ENCODE results near the gene CALHM6. TPM values are rescaled to one million over a fixed set of nuclear protein-coding genes. Genes with fewer than 3 reads are reported as not detected.

CALHM6 gene
- total and polyA plus RNA-seq, 4 donors: 2.0 to 22.4 (median 6.2) TPM

- Histone ChIP-seq H3K4me1 (ENCODE audit: control insufficient read depth in 4 of 4, insufficient read depth in 4 of 4, low read length in 3 of 4) (no peaks in the 10 kb centered on the region), H3K27me3 (ENCODE audit: control insufficient read depth in 4 of 4, insufficient read depth in 4 of 4, low read length in 3 of 4) (no peaks in the 10 kb centered on the region), H3K36me3 (ENCODE audit: control insufficient read depth in 4 of 4, insufficient read depth in 3 of 4, low read depth in 1 of 4, low read length in 3 of 4) (no peaks in the 10 kb centered on the region), H3K27ac (ENCODE audit: low read depth in 1 of 2, low read length in 2 of 2) (no peak overlapping the region), H3K4me3 (ENCODE audit: low read depth in 1 of 3, low read length in 3 of 3) (no peak overlapping the region), H3K9ac (ENCODE audit: low read depth in 1 of 2, low read length in 2 of 2) (no peak overlapping the region), H3K9me3 (ENCODE audit: control insufficient read depth in 4 of 4, low read length in 3 of 4) (peaks cover 0 to 4% (median under 1%) of the 10 kb centered on the region in 4 donors)
- 85% methylated on average over 3 of the region's 3 CpGs for WGBS
- DNase-seq (ENCODE audit: low spot score): no peak
- TF ChIP-seq TAF1 (conservative IDR thresholded peaks at IDR 0.05) (no peak), SP1 (IDR thresholded peaks at IDR 0.05) (no peak), ATF3 (IDR thresholded peaks at IDR 0.05) (no peak), GABPA (IDR thresholded peaks at IDR 0.05 in 1 of 2, conservative IDR thresholded peaks at IDR 0.05 in 1 of 2) (no peak), HNF4G (IDR thresholded peaks at IDR 0.05) (no peak), MAX (IDR thresholded peaks at IDR 0.05) (no peak), CTCF (IDR thresholded peaks at IDR 0.05; ENCODE audit: low read depth, low read length, missing input control) (no peak), YY1 (IDR thresholded peaks at IDR 0.05) (no peak), EGR1 (IDR thresholded peaks at IDR 0.05; ENCODE audit: low read depth in 2 of 2) (no peak), REST (IDR thresholded peaks at IDR 0.05) (no peak), RAD21 (IDR thresholded peaks at IDR 0.05) (no peak), ZBTB33 (IDR thresholded peaks at IDR 0.05) (no peak), JUND (IDR thresholded peaks at IDR 0.05) (no peak)
These were observed 46.1 kb downstream of the CALHM6 start for GRCh38 chr6:116507324-116507723.

- no peaks in the 10 kb centered on the region for H3K36me3 ChIP-seq (ENCODE audit: control insufficient read depth in 4 of 4, insufficient read depth in 3 of 4, low read depth in 1 of 4, low read length in 3 of 4)
- DNase-seq (ENCODE audit: low spot score): no peak
- no peaks in the 10 kb centered on the region for H3K27me3 ChIP-seq (ENCODE audit: control insufficient read depth in 4 of 4, insufficient read depth in 4 of 4, low read length in 3 of 4)
- no peaks in the 10 kb centered on the region for H3K4me1 ChIP-seq (ENCODE audit: control insufficient read depth in 4 of 4, insufficient read depth in 4 of 4, low read length in 3 of 4)
- no peak overlapping the region for H3K4me3 ChIP-seq (ENCODE audit: low read depth in 1 of 3, low read length in 3 of 3)
- no peak overlapping the region for H3K9ac ChIP-seq (ENCODE audit: low read depth in 1 of 2, low read length in 2 of 2)
- H3K27ac ChIP-seq (ENCODE audit: low read depth in 1 of 2, low read length in 2 of 2): no peak overlapping the region
- peaks cover 0 to 4% (median under 1%) of the 10 kb centered on the region in 4 donors for H3K9me3 ChIP-seq (ENCODE audit: control insufficient read depth in 4 of 4, low read length in 3 of 4)
- TF ChIP-seq FOXA1 (IDR thresholded peaks at IDR 0.05) (no peak), YY1 (IDR thresholded peaks at IDR 0.05) (no peak), FOXA2 (IDR thresholded peaks at IDR 0.05) (no peak), EGR1 (IDR thresholded peaks at IDR 0.05; ENCODE audit: low read depth in 2 of 2) (no peak), HNF4G (IDR thresholded peaks at IDR 0.05) (no peak), TAF1 (conservative IDR thresholded peaks at IDR 0.05) (no peak), CTCF (IDR thresholded peaks at IDR 0.05; ENCODE audit: low read depth, low read length, missing input control) (no peak), REST (IDR thresholded peaks at IDR 0.05) (no peak), JUND (IDR thresholded peaks at IDR 0.05) (no peak), MAX (IDR thresholded peaks at IDR 0.05) (no peak), GABPA (IDR thresholded peaks at IDR 0.05 in 1 of 2, conservative IDR thresholded peaks at IDR 0.05 in 1 of 2) (no peak), ATF3 (IDR thresholded peaks at IDR 0.05) (no peak), RAD21 (IDR thresholded peaks at IDR 0.05) (no peak)
These were observed 47.4 kb downstream of the CALHM6 start for GRCh38 chr6:116508527-116508926.

Data from liver (tissue), 9 donors.